K562 (cell line): ENCODE measurements around the gene PTPRT. TPM values are rescaled to one million over a fixed set of nuclear protein-coding genes. Genes with fewer than 3 reads are reported as not detected.

Source experiments
- ATAC-seq: fragments of 200-7000 bp; cut with Tn5 transposase; 3 replicates; pipeline ENCODE4 v1.9.1; 2020; ENCODE audit warnings: moderate library complexity
- BruUV-seq: library from RNA; stranded (reverse); fragments of 400-500 nt; replicated peaks from 2 replicates; lab custom pipeline; 2021; lab: Mats Ljungman, UMichigan
- CTCF ChIA-PET: fragments of 300-600 bp; formaldehyde crosslinking; extraction: SDS; loops from one replicate; lab custom pipeline; 2021; ENCODE audit warnings: low intra/inter-chr PET ratio; lab: Yijun Ruan, JAX
- POLR2A ChIA-PET: fragments of 300-600, 350-650 bp; sonication (Branson Sonifier 250); formaldehyde crosslinking; extraction: SDS; loops from one replicate; lab custom pipeline; 2021; ENCODE audit warnings: antibody characterized with exemption, inconsistent platforms; lab: Yijun Ruan, JAX
- DNase-seq, 4 experiments: peaks; one replicate each; pipeline versions ENCODE4 v3.0.0 to v3.0.0-alpha.2; 2011 to 2018; ENCODE audit warnings: low spot score in 3 of 4, mixed read lengths in 3 of 4; ENCODE audit errors: extremely low read depth in 1 of 4
- FAIRE-seq: peaks from 2 replicates; lab custom pipeline; 2011; peaks lifted over from hg19 to GRCh38; lab: Jason Lieb, UNC
- H2AFZ ChIP-seq: 2 replicates; pipeline ENCODE4 v1.6.0; 2011; ENCODE audit warnings: low read depth, low read length, control low read depth, inconsistent platforms
- H3K27ac ChIP-seq: fragments of 200-600 bp; 3 replicates; pipeline ENCODE4 v1.8.0; 2011; ENCODE audit warnings: low read depth, mild to moderate bottlenecking, control low read depth, inconsistent platforms, low read length, moderate library complexity, mixed read lengths; ENCODE audit errors: extremely low read depth
- H3K27me3 ChIP-seq, 2 experiments: fragments of 300-600 bp in 1 of 2; 2 replicates in 1 of 2; 3 replicates in 1 of 2; pipeline versions ENCODE4 v1.6.0 to v1.8.0; 2011; ENCODE audit warnings: inconsistent platforms in 2 of 2, low read length in 2 of 2, mild to moderate bottlenecking in 1 of 2, mixed read lengths in 1 of 2, moderate library complexity in 1 of 2; ENCODE audit not compliant: control insufficient read depth in 2 of 2, insufficient read depth in 2 of 2
- H3K36me3 ChIP-seq: fragments of 300-600 bp; 3 replicates; pipeline ENCODE4 v1.8.0; 2011; ENCODE audit warnings: mild to moderate bottlenecking, low read length, inconsistent platforms; ENCODE audit not compliant: control insufficient read depth, insufficient read depth
- H3K4me1 ChIP-seq, 2 experiments: fragments of 200-600 bp in 1 of 2; replicated peaks in 1 of 2; 2 replicates in 1 of 2; 3 replicates in 1 of 2; pipeline versions ENCODE4 v1.5.1 to v1.8.0; 2011; ENCODE audit warnings: inconsistent platforms in 2 of 2, low read length in 2 of 2, mild to moderate bottlenecking in 1 of 2, mixed read lengths in 1 of 2, moderate library complexity in 1 of 2; ENCODE audit not compliant: control insufficient read depth in 2 of 2, insufficient read depth in 2 of 2
- H3K4me2 ChIP-seq: 2 replicates; pipeline ENCODE4 v1.6.1; 2011; ENCODE audit warnings: low read length, control low read depth, inconsistent platforms, mixed read lengths; ENCODE audit not compliant: insufficient read depth
- H3K4me3 ChIP-seq: fragments of 200-600 bp; sonication (generic), shearing (Covaris generic); 2 replicates; pipeline ENCODE4 v1.5.1; 2016; ENCODE audit warnings: control low read depth, inconsistent platforms
- H3K79me2 ChIP-seq: fragments of 200-600 bp; 3 replicates; pipeline ENCODE4 v1.8.0; 2011; ENCODE audit warnings: low read length, inconsistent platforms; ENCODE audit not compliant: control insufficient read depth, insufficient read depth
- H3K9ac ChIP-seq, 2 experiments: 2 replicates each; pipeline versions ENCODE4 v1.6.0 to v1.6.1; 2011; ENCODE audit warnings: low read depth in 2 of 2, low read length in 2 of 2, control low read depth in 1 of 2, inconsistent platforms in 1 of 2, mild to moderate bottlenecking in 1 of 2, mixed read lengths in 1 of 2; ENCODE audit not compliant: insufficient read depth in 1 of 2
- H3K9me1 ChIP-seq: one replicate; pipeline ENCODE4 v1.6.0; 2011; ENCODE audit warnings: inconsistent platforms, mild to moderate bottlenecking, low read length, moderate library complexity; ENCODE audit not compliant: control insufficient read depth, insufficient read depth
- H3K9me3 ChIP-seq: replicated peaks from 2 replicates; pipeline ENCODE4 v1.5.1; 2011; ENCODE audit warnings: low read depth, low read length, inconsistent platforms; ENCODE audit not compliant: control insufficient read depth, insufficient read depth
- H4K20me1 ChIP-seq: replicated peaks from 2 replicates; pipeline ENCODE4 v1.6.1; 2011; ENCODE audit warnings: low read length, inconsistent platforms, mixed read lengths; ENCODE audit not compliant: control insufficient read depth, insufficient read depth
- BRF2 ChIP-seq: IDR thresholded peaks from 3 replicates; pipeline ENCODE4 v1.6.1; 2011; ENCODE audit warnings: borderline replicate concordance, mild to moderate bottlenecking; ENCODE audit not compliant: insufficient read length, insufficient read depth
- C11orf30 ChIP-seq: fragments of 450-650 bp; IDR thresholded peaks from 2 replicates; pipeline ENCODE4 v1.6.1; 2016; ENCODE audit warnings: low read depth, mild to moderate bottlenecking
- CEBPG ChIP-seq, 3 experiments: fragments of 200-800 bp in 1 of 3; sonication (Bioruptor generic) in 1 of 3; sonication (generic) in 1 of 3; formaldehyde crosslinking in 1 of 3; IDR thresholded peaks in 2 of 3; conservative IDR thresholded peaks in 1 of 3; 2 replicates each; pipeline versions ENCODE4 v1.6.1 to v1.8.0; 2016 to 2022; ENCODE audit warnings: missing compliant biosample characterization in 2 of 3, missing genetic modification characterization in 2 of 3, mild to moderate bottlenecking in 1 of 3, missing genetic modification reagents in 1 of 3
- GATA2 ChIP-seq: sonication (generic); formaldehyde crosslinking; IDR thresholded peaks from 2 replicates; pipeline ENCODE4 v1.4.0; 2020; ENCODE audit warnings: mild to moderate bottlenecking, missing genetic modification reagents
- HMG20B ChIP-seq: fragments of 250-450 bp; sonication (Bioruptor Pico); IDR thresholded peaks from 2 replicates; pipeline ENCODE4 v1.5.0; 2021; ENCODE audit warnings: mild to moderate bottlenecking
- MAFF ChIP-seq: IDR thresholded peaks from 2 replicates; pipeline ENCODE4 v1.6.1; 2012; ENCODE audit warnings: low read length, improper control_type of control experiment
- MAFG ChIP-seq: fragments of 450-650 bp; conservative IDR thresholded peaks from 2 replicates; pipeline ENCODE4 v1.6.1; 2016; ENCODE audit warnings: missing genetic modification characterization, missing compliant biosample characterization
- MAFK ChIP-seq: IDR thresholded peaks from 2 replicates; pipeline ENCODE4 v1.6.1; 2011; ENCODE audit warnings: low read length, improper control_type of control experiment
- MEF2D ChIP-seq: conservative IDR thresholded peaks from 2 replicates; pipeline ENCODE4 v1.6.1; 2016; ENCODE audit warnings: low read depth, missing genetic modification characterization, missing compliant biosample characterization
- NR1H2 ChIP-seq: sonication (generic); formaldehyde crosslinking; IDR thresholded peaks from 2 replicates; pipeline ENCODE4 v1.4.0; 2020; ENCODE audit warnings: mild to moderate bottlenecking, missing genetic modification reagents
- PBX2 ChIP-seq, 2 experiments: IDR thresholded peaks in 1 of 2; conservative IDR thresholded peaks in 1 of 2; 2 replicates each; pipeline ENCODE4 v1.6.1; 2016; ENCODE audit warnings: low read depth in 2 of 2, mild to moderate bottlenecking in 1 of 2, missing compliant biosample characterization in 1 of 2, missing genetic modification characterization in 1 of 2, moderate library complexity in 1 of 2
- SNAPC5 ChIP-seq: fragments of 250-450 bp; sonication (Bioruptor Pico); IDR thresholded peaks from 2 replicates; pipeline ENCODE4 v1.8.0; 2021; ENCODE audit warnings: moderate library complexity, mild to moderate bottlenecking, inconsistent platforms
- ZNF121 ChIP-seq: sonication (generic); formaldehyde crosslinking; conservative IDR thresholded peaks from 2 replicates; pipeline ENCODE4 v1.8.0; 2022; ENCODE audit warnings: missing genetic modification reagents
- ZNF174 ChIP-seq: fragments of 250-450 bp; sonication (Bioruptor Pico); IDR thresholded peaks from 2 replicates; pipeline ENCODE4 v1.4.0; 2020; ENCODE audit warnings: mild to moderate bottlenecking
- ZNF316 ChIP-seq: fragments of 450-650 bp; IDR thresholded peaks from 2 replicates; pipeline ENCODE4 v1.6.1; 2016
- ZNF436 ChIP-seq: fragments of 250-450, 450-650 bp; sonication (Bioruptor Pico); formaldehyde crosslinking; IDR thresholded peaks from 2 replicates; pipeline ENCODE4 v1.7.0; 2020; ENCODE audit warnings: mild to moderate bottlenecking
- WGBS: fragments of 100-300 bp; shearing (Covaris generic); methylation state at CpG from one replicate; pipeline ENCODE4 v1.1.6; 2016; ENCODE audit warnings: low coverage, mixed read lengths; ENCODE audit not compliant: insufficient coverage; ENCODE audit errors: missing lambda C conversion rate; 5-methylcytosine and 5-hydroxymethylcytosine counted together
- in situ Hi-C: fragments of 300-500 bp; cut with MboI; formaldehyde crosslinking; loops from 4 replicates; pipeline ENCODE4 v1.15.0; 2018; ENCODE audit warnings: inconsistent platforms, mixed read lengths
- intact Hi-C: fragments of 100-400 bp; cut with micrococcal nuclease; formaldehyde crosslinking; loops from 2 replicates; pipeline ENCODE4 v1.14.2; 2022
- polyA plus RNA-seq, 8 experiments: library from polyadenylated mRNA; depleted of rRNA in 4 of 8; stranded (reverse) in 5 of 8; unstranded in 3 of 8; fragments of >200 nt; fragmentation: Nextera tagmentation in 2 of 8; fragmentation: Illumina TruSeq in 1 of 8; extraction: Ambion mirVana in 2 of 8; extraction: Trizol in 1 of 8; gene quantifications; 2 replicates each; pipeline versions ENCODE4 v1.2.1 to v1.2.3, GENCODE V29; 2011 to 2014; ENCODE audit warnings: inconsistent platforms in 1 of 8, missing spikeins in 1 of 8
- total RNA-seq, 7 experiments: library from RNA; depleted of rRNA in 6 of 7; stranded (reverse); fragments of >200 nt in 6 of 7; fragmentation: Illumina TruSeq in 2 of 7; extraction: Trizol in 2 of 7; gene quantifications; 2 replicates each; pipeline versions ENCODE4 v1.2.1 to v1.2.3, GENCODE V29; 2011 to 2021; ENCODE audit warnings: low replicate concordance in 1 of 7

The PTPRT gene
- total and polyA plus RNA-seq, 9 of the 15 experiments (the other 6 are each of a cell fraction or from before 2014, with no cell fraction given), result not detected

- no peak for TF ChIP-seq CEBPG (CRISPR knock-in tag; IDR thresholded peaks at IDR 0.05)
- TF ChIP-seq CEBPG (tag; conservative IDR thresholded peaks at IDR 0.05 in 1 of 2, IDR thresholded peaks at IDR 0.05 in 1 of 2), result no peak
- TF ChIP-seq PBX2 (CRISPR knock-in tag; IDR thresholded peaks at IDR 0.05; ENCODE audit: low read depth), result no peak
- TF ChIP-seq PBX2 (tag; conservative IDR thresholded peaks at IDR 0.05; ENCODE audit: low read depth), result no peak
- TF ChIP-seq NR1H2 (CRISPR knock-in tag), result no peak
- no peak for TF ChIP-seq ZNF174 (CRISPR knock-in tag)
- no peak for TF ChIP-seq GATA2 (CRISPR knock-in tag)
- no peak for TF ChIP-seq ZNF436
- TF ChIP-seq, all 486 proteins: peak for 0
Measured at GRCh38 chr20:43237651-43238168, 48.0 kb upstream of the PTPRT start (continued).

GRCh38 chr20:43235998-43236397, 46.3 kb upstream of the PTPRT start:
- no peak for ATAC-seq
- Histone ChIP-seq H3K9me3 (no peaks in the 10 kb centered on the region), H3K4me3 (no peak overlapping the region), H3K36me3 (no peaks in the 10 kb centered on the region), H3K79me2 (no peaks in the 10 kb centered on the region), H3K9ac (no peak overlapping the region), H3K4me2 (no peak overlapping the region), H3K9me1 (no peaks in the 10 kb centered on the region), H4K20me1 (no peaks in the 10 kb centered on the region), H3K4me1 (no peaks in the 10 kb centered on the region), H2AFZ (no peak overlapping the region), H3K27ac (no peak overlapping the region), H3K27me3 (no peaks in the 10 kb centered on the region; a peak in 1 of 5 replicates)
- intact Hi-C loops, result no loop called here
- no TSS peak for BruUV-seq
- in situ Hi-C loops, result no loop called here
- no peak for TF ChIP-seq SNAPC5 (CRISPR knock-in tag)
- TF ChIP-seq HMG20B, result no peak
- peak; percentile 74 for TF ChIP-seq MAFF
- no peak for TF ChIP-seq BRF2
- TF ChIP-seq C11orf30, result peak; percentile 66; the same call in 1 of the 2 replicates
- TF ChIP-seq MEF2D, result no peak
- TF ChIP-seq ZNF316, result peak; percentile 66
- TF ChIP-seq MAFK, result peak; percentile 73
- TF ChIP-seq MAFG, result peak; percentile 64
- no peak for TF ChIP-seq ZNF121 (CRISPR knock-in tag)
- FAIRE-seq, result no peak
- CTCF ChIA-PET, result no interaction called here
- WGBS, result 0% methylated on average over 2 of the region's 2 CpGs
- no peak for DNase-seq
- POLR2A ChIA-PET, result no interaction called here
